H9 (cell line): ENCODE results near the gene ZSWIM5. TPM values are rescaled to one million over a fixed set of nuclear protein-coding genes. Genes with fewer than 3 reads are reported as not detected.
"Not testable (repeated sequence)": the region's sequence is repeated elsewhere in the genome, so short reads cannot be mapped to it uniquely, and the experiment has no call there.

Experiments used
- DNase-seq: peaks from one replicate; pipeline ENCODE4 v3.0.0-alpha.2; 2017
- H2AFZ ChIP-seq: one replicate; pipeline ENCODE4 v1.6.1; 2013; ENCODE audit warnings: mild to moderate bottlenecking, low read length, control low read depth, moderate library complexity
- H2AK5ac ChIP-seq: 2 replicates; pipeline ENCODE4 v1.6.1; 2013; ENCODE audit warnings: low read length, control low read depth, mixed read lengths; ENCODE audit not compliant: insufficient read length
- H2BK120ac ChIP-seq: one replicate; pipeline ENCODE4 v1.6.1; 2013; ENCODE audit warnings: low read depth, mild to moderate bottlenecking, low read length, control low read depth, inconsistent platforms; ENCODE audit not compliant: poor library complexity, severe bottlenecking
- H2BK12ac ChIP-seq: 2 replicates; pipeline ENCODE4 v1.6.1; 2013; ENCODE audit warnings: low read length, control low read depth, mixed read lengths, low read depth; ENCODE audit not compliant: insufficient read length
- H2BK15ac ChIP-seq: 2 replicates; pipeline ENCODE4 v1.6.1; 2013; ENCODE audit warnings: low read depth, low read length, control low read depth
- H2BK20ac ChIP-seq: one replicate; pipeline ENCODE4 v1.6.1; 2013; ENCODE audit warnings: low read depth, mild to moderate bottlenecking, low read length, control low read depth, inconsistent platforms; ENCODE audit not compliant: poor library complexity, severe bottlenecking
- H2BK5ac ChIP-seq: 2 replicates; pipeline ENCODE4 v1.6.1; 2013; ENCODE audit warnings: low read length, control low read depth, mixed read lengths; ENCODE audit not compliant: insufficient read length
- H3K14ac ChIP-seq: 2 replicates; pipeline ENCODE4 v1.6.1; 2013; ENCODE audit warnings: low read length, control low read depth; ENCODE audit not compliant: insufficient read depth
- H3K18ac ChIP-seq: 2 replicates; pipeline ENCODE4 v1.6.1; 2013; ENCODE audit warnings: low read depth, mild to moderate bottlenecking, mixed read lengths, low read length, control low read depth; ENCODE audit not compliant: insufficient read length
- H3K23ac ChIP-seq: 2 replicates; pipeline ENCODE4 v1.6.1; 2013; ENCODE audit warnings: low read length, control low read depth, mixed read lengths, low read depth; ENCODE audit not compliant: insufficient read length
- H3K23me2 ChIP-seq: 2 replicates; pipeline ENCODE4 v1.6.1; 2013; ENCODE audit warnings: low read depth, mild to moderate bottlenecking, mixed read lengths, low read length, control low read depth; ENCODE audit not compliant: insufficient read length, poor library complexity, severe bottlenecking
- H3K27ac ChIP-seq: 2 replicates; pipeline ENCODE4 v1.5.1; 2013; ENCODE audit warnings: low read length, control low read depth, mixed read lengths, low read depth; ENCODE audit not compliant: insufficient read length
- H3K27me3 ChIP-seq: 2 replicates; pipeline ENCODE4 v1.6.1; 2013; ENCODE audit warnings: low read length, control low read depth, inconsistent platforms; ENCODE audit not compliant: insufficient read depth
- H3K4ac ChIP-seq: 2 replicates; pipeline ENCODE4 v1.6.1; 2013; ENCODE audit warnings: low read depth, mild to moderate bottlenecking, control low read depth, inconsistent platforms, low read length, moderate library complexity
- H3K4me1 ChIP-seq: 2 replicates; pipeline ENCODE4 v1.6.1; 2013; ENCODE audit warnings: low read length, control low read depth, inconsistent platforms; ENCODE audit not compliant: insufficient read depth
- H3K4me2 ChIP-seq: 2 replicates; pipeline ENCODE4 v1.6.1; 2013; ENCODE audit warnings: low read length, control low read depth, mixed read lengths; ENCODE audit not compliant: insufficient read length, insufficient read depth
- H3K56ac ChIP-seq: 2 replicates; pipeline ENCODE4 v1.6.1; 2013; ENCODE audit warnings: low read depth, mild to moderate bottlenecking, mixed read lengths, low read length, control low read depth; ENCODE audit not compliant: insufficient read length
- H3K79me1 ChIP-seq: 2 replicates; pipeline ENCODE4 v1.6.1; 2013; ENCODE audit warnings: low read depth, mild to moderate bottlenecking, moderate library complexity, low read length, control low read depth, inconsistent platforms; ENCODE audit not compliant: insufficient read depth, poor library complexity, severe bottlenecking
- H3K79me2 ChIP-seq: 2 replicates; pipeline ENCODE4 v1.6.1; 2013; ENCODE audit warnings: low read length, control low read depth, inconsistent platforms; ENCODE audit not compliant: insufficient read depth
- H3K9ac ChIP-seq: 2 replicates; pipeline ENCODE4 v1.6.1; 2013; ENCODE audit warnings: low read length, control low read depth, mixed read lengths; ENCODE audit not compliant: insufficient read length; ENCODE audit errors: extremely low read depth
- H3K9me3 ChIP-seq: one replicate; pipeline ENCODE4 v1.6.1; 2013; ENCODE audit warnings: low read depth, low read length, inconsistent platforms; ENCODE audit not compliant: control insufficient read depth
- H3T11ph ChIP-seq: one replicate; pipeline ENCODE4 v1.6.1; 2013; ENCODE audit warnings: mild to moderate bottlenecking, low read length, control low read depth, inconsistent platforms
- H4K20me1 ChIP-seq: one replicate; pipeline ENCODE4 v1.6.1; 2013; ENCODE audit not compliant: control insufficient read depth, insufficient read length, insufficient read depth
- H4K5ac ChIP-seq: 2 replicates; pipeline ENCODE4 v1.6.1; 2013; ENCODE audit warnings: low read depth, mild to moderate bottlenecking, mixed read lengths, low read length, control low read depth; ENCODE audit not compliant: insufficient read length
- H4K8ac ChIP-seq: replicated peaks from 2 replicates; pipeline ENCODE4 v1.6.1; 2013; ENCODE audit warnings: low read length, control low read depth, mixed read lengths, low read depth; ENCODE audit not compliant: insufficient read length
- H4K91ac ChIP-seq: 2 replicates; pipeline ENCODE4 v1.6.1; 2013; ENCODE audit warnings: low read depth, mild to moderate bottlenecking, moderate library complexity, mixed read lengths, low read length, control low read depth; ENCODE audit not compliant: insufficient read length
- H3K27ac Mint-ChIP-seq, 3 experiments: 2 replicates in 2 of 3; 3 replicates in 1 of 3; pipeline ENCODE4 v1.8.0; 2020 to 2021; ENCODE audit warnings: mixed read lengths in 3 of 3, mild to moderate bottlenecking in 1 of 3, moderate library complexity in 1 of 3
- H3K27me3 Mint-ChIP-seq: 2 replicates; pipeline ENCODE4 v1.8.0; 2021; ENCODE audit warnings: low read depth, mild to moderate bottlenecking, moderate library complexity, mixed read lengths
- H3K36me3 Mint-ChIP-seq, 3 experiments: 2 replicates in 2 of 3; 3 replicates in 1 of 3; pipeline ENCODE4 v1.8.0; 2020 to 2021; ENCODE audit warnings: low read depth in 3 of 3, mixed read lengths in 3 of 3; ENCODE audit not compliant: insufficient read depth in 1 of 3
- H3K4me1 Mint-ChIP-seq, 2 experiments: 2 replicates each; pipeline ENCODE4 v1.8.0; 2020; ENCODE audit warnings: mixed read lengths in 2 of 2
- H3K4me3 Mint-ChIP-seq, 2 experiments: 2 replicates in 1 of 2; 3 replicates in 1 of 2; pipeline ENCODE4 v1.8.0; 2020 to 2021; ENCODE audit warnings: mild to moderate bottlenecking in 2 of 2, mixed read lengths in 2 of 2, moderate library complexity in 1 of 2
- H3K9me3 Mint-ChIP-seq, 2 experiments: 2 replicates in 1 of 2; 3 replicates in 1 of 2; pipeline ENCODE4 v1.8.0; 2020; ENCODE audit warnings: mild to moderate bottlenecking in 2 of 2, mixed read lengths in 2 of 2, moderate library complexity in 1 of 2
- CTCF ChIP-seq: fragments of 200-600 bp; sonication (generic); conservative IDR thresholded peaks from 3 replicates; pipeline ENCODE4 v1.8.0; 2021; ENCODE audit warnings: antibody characterized with exemption, mild to moderate bottlenecking
- WGBS: extraction: QIAGEN DNeasy Blood & Tissue Kit; methylation state at CpG from one replicate; pipeline ENCODE4 v1.1.7; 2013; ENCODE audit warnings: missing lambda C conversion rate, low lambda C conversion rate, mixed read lengths; ENCODE audit not compliant: insufficient read length; ENCODE audit errors: extremely low coverage; 5-methylcytosine and 5-hydroxymethylcytosine counted together
- total RNA-seq: library from RNA; stranded (reverse); gene quantifications from 2 replicates; pipeline ENCODE4 v1.2.1, GENCODE V29; 2021

ZSWIM5 gene
- total RNA-seq, 1 experiment from 2014 or later, result 3.5 TPM

DNA sequence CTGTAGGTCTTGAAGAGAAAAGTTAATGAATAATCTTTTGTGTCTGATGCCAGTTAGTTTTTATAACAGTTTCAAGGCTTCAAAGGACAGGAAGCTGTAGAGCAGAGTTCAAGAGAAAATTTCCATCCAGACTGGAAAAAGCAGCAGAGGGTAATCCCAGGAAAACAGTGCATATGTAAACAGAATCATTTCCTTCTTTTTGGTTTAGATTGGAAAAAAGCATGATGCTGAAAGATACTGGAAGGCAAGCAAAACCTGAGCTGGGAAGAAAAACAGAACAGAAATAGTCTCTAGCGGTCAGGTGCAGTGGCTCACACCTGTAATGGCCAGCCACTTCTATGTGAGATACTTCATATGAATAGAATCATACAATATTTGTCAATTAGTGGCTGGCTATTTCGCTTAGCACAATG lies 71.9 kb downstream of the ZSWIM5 start:
- H3K23ac ChIP-seq, result no peak overlapping the region
- no peak overlapping the region for H3K18ac ChIP-seq
- H2AFZ ChIP-seq, result no peak overlapping the region
- no peaks in the 10 kb centered on the region for H3K9me3 ChIP-seq
- no peak overlapping the region for H3K56ac ChIP-seq
- H3K14ac ChIP-seq, result no peak overlapping the region
- no peak overlapping the region for H2BK20ac ChIP-seq
- TF ChIP-seq CTCF, result no peak
- no peaks in the 10 kb centered on the region for H3K79me1 ChIP-seq
- Mint-ChIP-seq H3K9me3 (no peaks in the 10 kb centered on the region), H3K36me3 (no peaks in the 10 kb centered on the region), H3K4me3 (no peak overlapping the region), H3K27me3 (no peaks in the 10 kb centered on the region), H3K4me1 (no peaks in the 10 kb centered on the region), H3K27ac (no peak overlapping the region)
- no peak overlapping the region for H2BK15ac ChIP-seq
- DNase-seq, result no peak
- H4K91ac ChIP-seq, result no peak overlapping the region
- no peak overlapping the region for H3T11ph ChIP-seq
- H2BK120ac ChIP-seq, result no peak overlapping the region
- no peak overlapping the region for H2BK5ac ChIP-seq
- no peak overlapping the region for H2BK12ac ChIP-seq
- no peak overlapping the region for H3K4me2 ChIP-seq
- H4K8ac ChIP-seq, result no peak overlapping the region
- no peak overlapping the region for H3K9ac ChIP-seq
- no peaks in the 10 kb centered on the region for H3K79me2 ChIP-seq
- no peak overlapping the region for H3K27ac ChIP-seq
- H3K27me3 ChIP-seq, result no peaks in the 10 kb centered on the region
- H4K20me1 ChIP-seq, result no peaks in the 10 kb centered on the region
- H2AK5ac ChIP-seq, result no peak overlapping the region
- no peak overlapping the region for H3K4ac ChIP-seq
- no CpG with 5 or more reads among the region's 2 CpGs for WGBS
- H4K5ac ChIP-seq, result no peak overlapping the region
- no peaks in the 10 kb centered on the region for H3K23me2 ChIP-seq
- H3K4me1 ChIP-seq, result no peaks in the 10 kb centered on the region

DNA sequence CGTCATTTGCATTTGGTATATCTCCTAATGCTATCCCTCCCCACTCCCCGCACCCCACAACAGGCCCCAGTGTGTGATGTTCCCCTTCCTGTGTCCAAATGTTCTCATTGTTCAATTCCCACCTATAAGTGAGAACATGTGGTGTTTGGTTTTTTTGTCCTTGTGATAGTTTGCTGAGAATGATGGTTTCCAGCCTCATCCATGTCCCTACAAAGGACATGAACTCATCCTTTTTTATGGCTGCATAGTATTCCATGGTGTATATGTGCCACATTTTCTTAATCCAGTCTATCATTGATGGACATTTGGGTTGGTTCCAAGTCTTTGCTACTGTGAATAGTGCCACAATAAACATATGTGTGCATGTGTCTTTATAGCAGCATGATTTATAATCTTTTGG lies 73.7 kb downstream of the ZSWIM5 start:
- not testable (repeated sequence) for H2BK120ac ChIP-seq, H3K4me3 Mint-ChIP-seq, H3K18ac ChIP-seq, H2BK20ac ChIP-seq, H2BK5ac ChIP-seq, H4K8ac ChIP-seq, H3K23me2 ChIP-seq, H3K9ac ChIP-seq, H3K27ac Mint-ChIP-seq, H3K56ac ChIP-seq, H3K27me3 ChIP-seq, H2AK5ac ChIP-seq, H4K20me1 ChIP-seq, H4K91ac ChIP-seq, H3K27me3 Mint-ChIP-seq, H2AFZ ChIP-seq, H4K5ac ChIP-seq, H2BK12ac ChIP-seq, H2BK15ac ChIP-seq, H3K4ac ChIP-seq, H3K4me2 ChIP-seq, H3K79me2 ChIP-seq, H3K79me1 ChIP-seq, H3K9me3 ChIP-seq, DNase-seq, H3K36me3 Mint-ChIP-seq, H3K27ac ChIP-seq, H3K4me1 ChIP-seq, H3K9me3 Mint-ChIP-seq, H3K4me1 Mint-ChIP-seq, H3T11ph ChIP-seq, H3K14ac ChIP-seq, H3K23ac ChIP-seq
- WGBS, result no CpG with 5 or more reads among the region's 2 CpGs
